ENCODE measurements around the gene RALGAPA2.

Gene RALGAPA2

GRCh38 chr20:20529597-20529996 lies 182.8 kb downstream of the RALGAPA2 start:
- in situ Hi-C loops (cut with HindIII; ENCODE audit: low pct_ligation_motif_present, low pct_unique_long_range_greater_than_20kb, low sequenced_read_pairs) = no loop called here
- DNase-seq = no peak

DNA sequence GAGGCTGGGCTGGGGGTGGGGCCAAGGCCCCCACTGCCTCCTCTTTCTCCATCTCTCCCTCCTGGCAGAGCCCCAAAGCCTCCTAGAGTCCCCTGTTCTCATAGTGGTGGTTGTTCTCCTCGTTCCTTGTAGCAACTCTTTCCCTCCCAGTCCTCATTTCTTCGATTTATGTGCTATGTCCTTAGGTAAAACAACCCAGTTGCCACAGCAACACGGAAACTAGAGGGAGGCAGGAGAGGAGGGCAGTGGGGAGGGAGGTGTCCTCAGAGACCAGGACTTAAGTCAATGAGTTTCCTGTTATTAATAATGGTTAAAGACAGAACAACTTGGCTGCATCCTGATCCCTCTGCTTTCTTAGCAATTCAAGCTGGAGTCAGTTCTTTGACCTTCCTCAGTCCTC lies 183.6 kb downstream of the RALGAPA2 start:
- in situ Hi-C loops (cut with HindIII; ENCODE audit: low pct_ligation_motif_present, low pct_unique_long_range_greater_than_20kb, low sequenced_read_pairs) = no loop called here
- DNase-seq = no peak

GRCh38 chr20:20527661-20528060 lies 184.8 kb downstream of the RALGAPA2 start:
- in situ Hi-C loops (cut with HindIII; ENCODE audit: low pct_ligation_motif_present, low pct_unique_long_range_greater_than_20kb, low sequenced_read_pairs) = no loop called here
- DNase-seq = no peak

DNA sequence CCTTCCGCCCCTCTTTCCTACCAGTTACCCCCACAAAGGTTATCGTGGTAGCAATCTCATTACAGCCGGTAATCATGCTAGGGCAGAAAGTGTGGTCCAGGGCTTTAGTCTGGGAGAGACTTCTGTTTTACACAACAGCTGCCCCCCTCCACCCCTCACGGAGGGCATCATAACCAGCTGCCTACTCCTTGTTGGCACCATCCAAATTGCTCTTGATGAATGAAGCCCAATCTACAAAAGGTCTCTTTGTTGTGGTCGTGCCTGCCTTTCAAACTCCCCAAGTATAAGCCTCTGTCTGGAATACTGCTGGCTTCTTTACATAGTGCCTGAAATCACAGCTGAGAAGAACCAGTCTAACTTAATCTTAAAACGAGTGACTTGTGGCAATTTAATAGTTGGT lies 186.7 kb downstream of the RALGAPA2 start:
- DNase-seq = no peak
- in situ Hi-C loops (cut with HindIII; ENCODE audit: low pct_ligation_motif_present, low pct_unique_long_range_greater_than_20kb, low sequenced_read_pairs) = no loop called here

GRCh38 chr20:20525214-20525613 lies 187.2 kb downstream of the RALGAPA2 start:
- in situ Hi-C loops (cut with HindIII; ENCODE audit: low pct_ligation_motif_present, low pct_unique_long_range_greater_than_20kb, low sequenced_read_pairs) = no loop called here
- no peak for DNase-seq

- DNase-seq = no peak
- in situ Hi-C loops (cut with HindIII; ENCODE audit: low pct_ligation_motif_present, low pct_unique_long_range_greater_than_20kb, low sequenced_read_pairs) = no loop called here
Measured at GRCh38 chr20:20524756-20525155, 187.7 kb downstream of the RALGAPA2 start.

DNA sequence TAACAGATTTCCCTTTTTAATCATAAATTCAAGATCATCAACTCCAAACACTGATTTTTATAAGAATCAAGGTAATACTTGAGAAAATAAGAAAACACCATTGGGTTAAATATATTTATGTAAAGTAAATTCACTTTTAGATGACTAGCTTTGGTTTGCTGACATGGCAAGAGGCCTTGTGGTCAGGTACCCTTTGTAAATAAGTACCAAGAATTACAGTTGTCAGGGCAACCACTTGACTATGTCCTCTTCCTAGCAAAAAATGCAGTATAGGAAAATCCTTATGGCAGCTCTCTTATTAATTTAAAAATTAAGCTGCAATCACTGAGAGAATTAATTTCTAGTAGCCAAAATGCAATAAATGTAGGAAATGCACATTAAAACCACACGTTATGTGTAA lies 190.7 kb downstream of the RALGAPA2 start:
- no peak for DNase-seq
- in situ Hi-C loops (cut with HindIII; ENCODE audit: low pct_ligation_motif_present, low pct_unique_long_range_greater_than_20kb, low sequenced_read_pairs) = no loop called here

- in situ Hi-C loops (cut with HindIII; ENCODE audit: low pct_ligation_motif_present, low pct_unique_long_range_greater_than_20kb, low sequenced_read_pairs) = no loop called here
- DNase-seq = no peak
Measured at GRCh38 chr20:20520776-20521175, 191.7 kb downstream of the RALGAPA2 start.

GRCh38 chr20:20519269-20519668 lies 193.2 kb downstream of the RALGAPA2 start:
- in situ Hi-C loops (cut with HindIII; ENCODE audit: low pct_ligation_motif_present, low pct_unique_long_range_greater_than_20kb, low sequenced_read_pairs) = no loop called here
- no peak for DNase-seq

DNA sequence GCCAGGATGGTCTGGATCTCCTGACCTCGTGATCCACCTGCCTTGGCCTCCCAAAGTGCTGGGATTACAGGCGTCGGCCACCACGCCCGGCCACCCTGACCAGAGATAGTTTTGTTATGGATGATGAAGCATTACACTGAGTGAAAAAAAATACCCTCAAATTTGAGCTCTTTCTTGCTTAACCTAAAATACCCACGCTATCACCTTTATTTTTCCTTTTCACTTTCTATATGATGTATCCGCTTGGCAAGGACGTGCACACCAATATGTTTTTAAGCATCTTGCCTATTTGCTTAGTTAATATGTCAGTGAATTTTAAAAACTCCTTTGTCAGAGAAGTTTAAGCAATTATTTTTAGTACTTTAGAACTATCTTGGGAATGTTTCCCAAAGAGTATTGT lies 194.2 kb downstream of the RALGAPA2 start:
- in situ Hi-C loops (cut with HindIII; ENCODE audit: low pct_ligation_motif_present, low pct_unique_long_range_greater_than_20kb, low sequenced_read_pairs) = no loop called here
- no peak for DNase-seq

DNA sequence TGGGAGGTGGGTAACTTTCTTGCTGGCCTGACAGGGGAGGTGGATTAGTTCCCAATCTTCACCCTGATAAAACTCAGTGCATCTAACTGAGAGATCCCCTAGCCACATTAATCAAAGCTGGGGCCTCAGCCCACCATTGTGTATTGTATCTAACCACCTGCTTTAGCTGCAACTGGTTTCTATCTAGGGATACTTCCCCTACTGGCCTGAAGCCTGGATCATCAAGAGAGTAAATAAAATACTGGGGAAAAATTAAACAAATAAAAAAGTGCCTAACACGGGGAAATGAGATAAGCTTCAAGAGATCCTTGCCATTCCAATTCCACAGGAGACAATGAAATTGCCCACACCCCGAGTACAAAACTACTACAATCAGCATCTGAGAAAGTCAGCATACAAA lies 195.1 kb downstream of the RALGAPA2 start:
- in situ Hi-C loops (cut with HindIII; ENCODE audit: low pct_ligation_motif_present, low pct_unique_long_range_greater_than_20kb, low sequenced_read_pairs) = no loop called here
- no peak for DNase-seq

- in situ Hi-C loops (cut with HindIII; ENCODE audit: low pct_ligation_motif_present, low pct_unique_long_range_greater_than_20kb, low sequenced_read_pairs) = no loop called here
- no peak for DNase-seq
Measured at GRCh38 chr20:20513720-20514119, 198.7 kb downstream of the RALGAPA2 start.

GRCh38 chr20:20505554-20505953 lies 206.9 kb downstream of the RALGAPA2 start:
- in situ Hi-C loops (cut with HindIII; ENCODE audit: low pct_ligation_motif_present, low pct_unique_long_range_greater_than_20kb, low sequenced_read_pairs) = no loop called here
- no peak for DNase-seq

DNA sequence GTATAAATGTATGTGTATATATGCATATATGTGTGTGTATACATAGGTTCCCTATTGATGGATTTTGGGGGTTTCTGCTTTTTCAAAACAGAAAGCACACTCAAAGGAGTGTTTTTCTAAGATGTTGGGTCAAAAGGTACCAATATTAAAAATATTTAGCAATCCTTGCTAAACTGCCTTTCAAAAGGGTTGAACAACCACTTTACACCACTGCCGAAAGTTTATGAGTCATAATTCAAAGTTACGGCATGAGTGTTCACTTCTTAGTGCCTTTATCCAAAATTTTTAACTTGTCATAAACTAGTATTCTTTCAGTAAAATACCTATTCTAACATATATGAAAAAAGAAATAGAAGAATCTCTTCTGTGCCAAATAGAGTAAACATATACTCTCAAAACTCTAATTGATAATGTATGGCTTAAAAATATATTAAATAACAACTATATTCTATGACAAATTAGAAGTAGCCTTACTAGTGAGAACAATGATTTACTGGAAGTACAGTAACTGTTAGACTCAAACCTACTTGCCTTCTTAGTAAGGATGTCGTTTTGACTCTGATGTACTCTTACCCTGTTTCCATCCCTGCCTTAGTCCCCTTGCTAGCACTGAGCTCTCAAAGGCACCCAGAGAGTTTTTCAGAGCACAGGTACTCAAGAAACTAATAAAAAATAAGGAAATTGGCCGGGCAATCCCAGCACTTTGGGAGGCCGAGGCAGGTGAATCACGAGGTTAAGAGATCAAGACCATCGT lies 208.5 kb downstream of the RALGAPA2 start:
- DNase-seq = no peak
- in situ Hi-C loops (cut with HindIII; ENCODE audit: low pct_ligation_motif_present, low pct_unique_long_range_greater_than_20kb, low sequenced_read_pairs) = no loop called here

- in situ Hi-C loops (cut with HindIII; ENCODE audit: low pct_ligation_motif_present, low pct_unique_long_range_greater_than_20kb, low sequenced_read_pairs) = no loop called here
- DNase-seq = no peak
Measured at GRCh38 chr20:20501128-20501527, 211.3 kb downstream of the RALGAPA2 start.

GRCh38 chr20:20500312-20500711 lies 212.1 kb downstream of the RALGAPA2 start:
- DNase-seq = no peak
- in situ Hi-C loops (cut with HindIII; ENCODE audit: low pct_ligation_motif_present, low pct_unique_long_range_greater_than_20kb, low sequenced_read_pairs) = no loop called here

DNA sequence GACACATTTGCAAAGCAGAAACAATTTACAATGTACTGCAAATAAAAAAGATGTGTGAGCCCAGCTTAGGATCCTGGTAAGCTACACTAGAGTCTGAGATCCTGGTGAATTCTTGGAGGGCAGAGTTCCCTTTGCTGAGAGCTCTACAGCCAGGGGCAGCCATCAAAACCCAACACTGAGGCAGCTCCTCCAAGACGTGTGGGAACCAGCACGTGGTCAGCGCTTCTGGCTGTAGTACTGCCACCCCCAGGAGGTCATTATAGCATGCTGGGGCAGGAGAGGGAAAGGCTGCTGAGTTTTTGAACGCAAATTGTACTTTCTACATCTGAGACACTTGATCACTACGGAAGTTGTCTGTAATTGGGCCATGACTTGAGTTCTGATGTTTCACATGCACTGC lies 213.0 kb downstream of the RALGAPA2 start:
- in situ Hi-C loops (cut with HindIII; ENCODE audit: low pct_ligation_motif_present, low pct_unique_long_range_greater_than_20kb, low sequenced_read_pairs) = no loop called here
- no peak for DNase-seq

DNA sequence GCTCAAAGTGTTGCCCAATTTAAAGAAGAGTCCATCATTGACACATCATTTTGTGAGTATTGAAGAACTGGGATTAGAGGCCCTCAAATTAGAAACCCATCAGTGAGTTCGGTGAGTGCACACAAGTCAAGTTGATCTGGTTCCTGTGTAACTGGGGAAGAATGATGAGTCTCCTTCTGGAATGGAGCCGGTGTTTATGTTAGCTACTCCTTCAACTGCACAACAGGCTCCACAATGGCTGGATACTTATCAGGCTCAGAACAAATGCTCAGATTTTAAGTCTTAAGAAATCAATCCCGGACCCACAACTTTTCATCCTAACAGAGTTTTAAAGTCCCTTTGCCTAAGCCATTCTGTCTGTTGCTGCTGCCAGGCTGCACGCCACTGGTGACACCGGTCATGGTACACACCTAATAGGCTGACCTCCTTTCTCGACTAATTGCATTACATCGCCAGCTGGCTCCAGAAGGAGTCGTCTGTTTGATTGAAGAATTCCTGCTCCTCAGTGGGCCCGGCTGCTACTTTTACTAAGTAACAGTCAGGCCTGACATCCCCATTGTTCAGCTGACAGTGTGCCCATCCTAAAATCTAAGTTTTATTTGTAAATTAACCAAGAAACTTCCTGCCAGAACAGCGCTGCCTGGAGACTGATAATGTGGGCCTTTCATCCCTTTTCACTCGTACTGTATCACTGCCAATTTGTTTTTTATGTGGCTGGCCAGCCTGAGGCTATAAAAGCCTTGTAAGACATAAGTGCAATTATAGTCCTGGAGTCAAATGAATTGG lies 214.2 kb downstream of the RALGAPA2 start:
- no peak for DNase-seq
- in situ Hi-C loops (cut with HindIII; ENCODE audit: low pct_ligation_motif_present, low pct_unique_long_range_greater_than_20kb, low sequenced_read_pairs) = no loop called here

DNA sequence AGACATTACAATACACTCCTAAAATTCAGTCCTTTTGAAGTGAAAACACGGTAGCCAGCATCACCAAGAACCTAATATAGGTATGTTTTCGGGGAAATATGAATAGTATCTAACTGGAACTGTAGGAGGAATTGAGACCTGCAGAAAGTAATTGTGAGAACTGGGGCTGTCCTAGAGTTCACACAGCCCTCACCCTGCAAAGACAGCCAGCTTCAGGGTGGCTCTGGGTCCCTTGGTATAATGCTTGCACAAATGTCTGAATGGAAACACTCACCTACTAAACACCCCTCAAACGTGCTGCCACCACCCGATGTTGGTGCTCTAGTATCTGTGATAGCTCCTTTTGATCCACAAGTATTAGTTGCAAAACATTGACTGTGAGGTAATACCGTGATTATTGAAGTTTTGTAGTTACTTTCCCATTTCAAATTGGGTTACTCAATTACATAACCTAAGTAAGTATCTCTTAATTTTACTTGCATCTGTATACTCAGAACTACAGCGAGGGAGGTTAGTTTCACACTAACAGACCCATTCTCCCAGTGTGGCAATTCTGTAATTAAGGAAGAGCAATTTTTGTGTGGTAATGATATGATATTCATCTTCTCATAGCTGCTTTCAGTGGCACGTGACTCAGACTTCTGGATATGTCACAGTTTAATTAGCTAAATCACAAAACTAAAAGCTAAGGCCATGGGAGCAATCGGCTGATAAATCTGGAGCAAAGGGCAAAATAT lies 215.0 kb downstream of the RALGAPA2 start:
- DNase-seq = no peak
- in situ Hi-C loops (cut with HindIII; ENCODE audit: low pct_ligation_motif_present, low pct_unique_long_range_greater_than_20kb, low sequenced_read_pairs) = no loop called here
